HG03575 (cell line): Measurements from ENCODE around the gene MAP1B.
"Not testable (repeated sequence)": the region's sequence is repeated elsewhere in the genome, so short reads cannot be mapped to it uniquely, and the experiment has no call there.

Source experiments
- ATAC-seq: cut with Tn5 transposase; IDR thresholded peaks from one replicate; pipeline ENCODE4 v1.9.1; 2021; ENCODE audit not compliant: unreplicated experiment, insufficient number of reproducible peaks, low FRiP score; ENCODE audit errors: extremely low read depth

The MAP1B gene

GRCh38 chr5:72107131-72107900, at the start of gene MAP1B:
Gene MAP1B, plus strand, starts transcription at chr5:72107475. Its CDS starts 57 bp downstream, at chr5:72107532.
- ATAC-seq: no peak

DNA sequence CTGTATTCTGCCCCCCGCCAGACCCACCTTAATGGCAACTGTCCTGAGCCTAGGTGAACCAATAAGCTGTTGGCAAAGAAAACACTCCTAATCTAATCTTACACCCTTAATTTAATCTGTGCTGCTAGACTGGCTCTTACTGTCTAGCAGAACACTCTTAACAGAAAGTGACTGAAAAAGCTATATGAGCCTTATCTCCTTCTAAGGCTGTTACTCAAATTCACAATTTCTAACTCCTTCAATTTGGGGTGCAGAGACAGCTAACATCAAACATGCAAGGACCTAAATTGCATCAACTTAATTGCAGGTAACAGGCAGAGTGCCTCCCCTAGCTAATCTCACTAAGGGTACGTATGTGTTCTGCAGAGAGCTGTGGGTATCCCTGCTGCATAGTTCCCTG, 49.5 kb upstream of the MAP1B start:
- no peak for ATAC-seq

- ATAC-seq: no peak
These were observed 44.0 kb upstream of the MAP1B start for GRCh38 chr5:72063219-72063819.

DNA sequence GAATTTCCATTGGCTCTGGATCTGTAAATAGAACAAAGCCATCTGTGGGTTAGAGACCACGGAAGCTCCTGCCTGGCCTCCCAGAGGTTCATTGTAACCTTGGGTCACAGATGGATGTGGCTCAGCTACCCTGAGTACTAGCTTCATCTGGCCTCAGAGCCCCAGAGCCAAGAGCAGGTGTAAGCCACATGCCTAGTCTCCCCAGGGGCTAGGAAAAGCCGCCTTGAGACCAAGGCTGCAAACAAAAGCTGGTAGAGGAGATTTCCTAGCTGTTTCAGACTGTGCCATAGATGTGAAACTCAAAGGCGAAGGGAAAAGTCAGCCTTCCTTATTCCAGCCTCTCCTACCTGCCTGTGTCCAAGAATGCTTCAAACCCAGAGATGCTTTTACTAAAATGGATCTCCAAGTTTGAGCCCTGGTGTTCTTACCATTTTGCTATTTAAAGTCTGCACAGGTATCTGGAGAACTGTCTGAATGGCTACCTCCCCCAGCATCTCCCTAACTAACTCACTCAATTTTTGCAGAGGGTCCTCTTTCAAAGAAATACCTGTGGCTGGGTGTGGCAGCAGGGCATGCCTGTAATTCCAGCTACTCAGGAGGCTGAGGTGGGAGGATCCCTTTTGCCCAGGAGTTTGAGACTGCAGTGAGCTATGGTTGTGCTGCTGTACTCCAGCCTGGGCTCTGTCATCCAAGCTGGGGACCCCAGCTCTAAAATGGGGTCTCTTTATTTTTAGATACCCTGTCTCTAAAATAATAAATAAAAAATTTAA, 42.3 kb upstream of the MAP1B start:
- no peak for ATAC-seq

DNA sequence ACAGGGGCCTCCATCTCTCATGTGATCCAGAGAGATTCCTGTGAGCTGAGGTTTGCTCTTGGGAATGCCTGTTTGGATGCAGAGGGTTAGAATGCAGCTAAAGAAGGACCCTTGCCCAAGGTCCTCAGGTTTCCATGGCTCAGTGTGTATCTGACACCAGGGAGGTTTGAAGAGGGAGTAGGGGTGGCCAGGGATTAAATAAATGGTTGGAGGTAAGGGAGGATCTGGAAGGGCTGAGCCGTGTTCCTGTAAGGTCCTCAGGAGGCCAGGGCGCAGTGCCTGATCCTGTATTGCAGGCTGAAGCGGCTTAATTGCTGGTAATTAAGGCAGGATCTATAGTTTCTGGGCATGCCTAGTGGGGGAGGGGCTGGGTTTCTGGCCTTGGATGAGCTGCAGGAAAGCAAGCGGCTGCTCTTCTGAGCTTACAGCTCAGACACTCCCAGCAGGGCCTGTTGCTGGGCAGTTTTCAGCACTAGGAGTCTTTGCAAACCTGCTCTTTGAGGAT, 41.5 kb upstream of the MAP1B start:
- no peak for ATAC-seq

DNA sequence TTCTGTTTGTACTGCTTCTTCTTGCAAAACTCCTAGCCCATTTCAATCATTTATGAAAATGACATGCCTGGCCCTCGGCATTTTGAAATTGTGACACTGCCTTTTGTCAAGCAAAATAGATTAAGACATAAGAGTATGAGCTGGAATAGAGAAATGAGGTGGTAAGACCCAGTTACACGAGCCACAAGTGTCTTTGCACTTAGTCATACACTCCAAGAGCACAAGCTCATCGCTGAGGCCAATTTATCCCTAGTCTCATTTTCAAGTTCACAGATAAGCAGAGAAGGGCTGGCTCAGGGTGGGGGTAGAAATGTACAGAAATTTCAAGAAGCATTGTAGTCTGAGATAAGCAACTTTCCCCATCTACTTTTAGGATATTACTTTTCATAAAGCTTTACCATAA, 40.6 kb upstream of the MAP1B start:
- no peak for ATAC-seq

DNA sequence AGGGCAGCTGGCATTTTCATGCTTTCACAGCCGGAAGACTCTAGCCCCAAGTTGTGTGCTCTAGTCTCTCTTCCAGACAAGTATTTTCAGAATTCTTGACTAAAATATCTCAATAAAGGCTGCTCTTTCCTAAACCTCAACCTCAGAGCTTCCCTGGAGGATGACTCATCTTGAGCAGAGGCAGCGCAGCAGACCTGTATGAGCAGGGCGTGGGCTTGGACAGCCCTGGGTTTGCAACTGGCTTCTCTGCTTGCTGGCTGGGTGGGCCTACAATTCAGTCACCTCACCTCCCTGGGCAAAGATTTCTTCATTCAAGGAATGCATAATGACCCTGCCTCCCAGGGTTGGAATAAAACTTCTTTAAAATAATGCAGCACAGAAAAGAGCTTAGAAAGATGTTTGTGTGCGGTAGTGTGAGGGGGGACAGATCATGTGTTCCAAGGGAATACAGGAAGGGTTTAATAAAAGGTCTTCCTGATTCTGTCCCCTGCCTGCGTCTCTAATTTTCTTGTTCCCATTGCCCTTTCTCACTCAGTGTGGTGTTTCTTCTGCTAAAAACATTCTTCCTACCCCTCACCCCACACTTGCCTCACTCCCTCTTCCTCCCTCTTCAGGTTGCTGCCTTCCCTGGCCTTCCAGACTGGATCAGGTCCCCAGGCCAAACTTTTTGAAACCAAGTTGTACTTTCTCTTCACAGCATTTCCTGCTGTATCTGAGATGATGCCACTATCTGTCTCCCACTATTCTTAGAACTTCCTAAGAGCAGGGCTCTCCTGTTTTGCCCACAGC, 39.4 kb upstream of the MAP1B start:
- no peak for ATAC-seq

DNA sequence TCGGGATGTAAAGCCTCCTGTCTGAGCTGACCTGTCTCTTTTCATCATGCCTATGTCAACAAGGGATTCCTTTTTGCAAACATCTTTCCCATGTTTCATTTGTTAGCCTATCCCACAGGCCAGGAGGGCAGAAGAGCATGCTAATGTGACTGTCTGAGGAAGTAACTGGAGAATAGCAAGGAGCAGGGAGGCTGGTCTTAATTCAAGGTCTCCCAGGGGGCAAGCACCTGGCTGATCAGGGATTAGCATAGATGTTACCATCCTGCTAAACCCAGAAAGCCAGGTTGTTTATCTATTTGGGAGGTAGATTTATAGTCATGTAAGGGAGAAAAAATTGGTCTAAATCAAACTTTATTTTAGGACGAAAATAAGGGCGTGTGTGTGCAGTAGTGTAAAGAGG, 36.7 kb upstream of the MAP1B start:
- no peak for ATAC-seq

- no peak for ATAC-seq
These were observed 35.4 kb upstream of the MAP1B start for GRCh38 chr5:72071906-72072305.

- no peak for ATAC-seq
These were observed 33.0 kb upstream of the MAP1B start for GRCh38 chr5:72074251-72074650.

- ATAC-seq: no peak
These were observed 31.8 kb upstream of the MAP1B start for GRCh38 chr5:72075461-72075860.

DNA sequence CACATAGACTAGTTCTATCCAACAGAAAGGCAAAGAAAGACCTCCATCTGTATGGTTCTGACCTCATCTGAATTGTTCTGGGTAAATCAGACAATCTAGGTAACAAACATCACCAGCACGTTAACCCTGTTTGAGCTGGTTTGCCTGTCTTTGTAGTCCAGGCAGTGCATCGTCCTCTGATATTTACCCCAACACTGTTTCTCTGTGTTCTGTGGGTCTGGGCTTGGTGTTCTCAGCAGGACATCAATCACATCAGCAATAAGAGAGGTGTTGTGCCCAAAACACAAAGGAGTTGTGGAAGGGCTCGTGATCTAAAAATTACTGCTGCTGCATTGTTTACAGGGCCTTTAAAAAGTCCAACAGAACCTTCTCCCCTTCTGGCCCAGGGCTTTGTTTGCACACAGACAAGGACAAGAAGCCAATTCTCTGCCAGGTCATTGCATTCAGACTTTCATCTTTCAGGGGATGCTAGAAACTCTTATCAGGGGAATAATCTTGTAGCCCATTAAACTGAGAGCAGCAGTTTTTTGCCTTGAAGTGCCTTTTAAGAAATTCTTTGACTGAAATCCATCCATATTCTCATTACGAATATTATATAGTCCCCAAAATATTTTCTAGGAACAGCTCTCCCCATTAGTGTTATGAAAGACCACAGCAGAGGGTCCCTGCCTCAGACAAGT, 30.5 kb upstream of the MAP1B start:
- ATAC-seq: no peak

DNA sequence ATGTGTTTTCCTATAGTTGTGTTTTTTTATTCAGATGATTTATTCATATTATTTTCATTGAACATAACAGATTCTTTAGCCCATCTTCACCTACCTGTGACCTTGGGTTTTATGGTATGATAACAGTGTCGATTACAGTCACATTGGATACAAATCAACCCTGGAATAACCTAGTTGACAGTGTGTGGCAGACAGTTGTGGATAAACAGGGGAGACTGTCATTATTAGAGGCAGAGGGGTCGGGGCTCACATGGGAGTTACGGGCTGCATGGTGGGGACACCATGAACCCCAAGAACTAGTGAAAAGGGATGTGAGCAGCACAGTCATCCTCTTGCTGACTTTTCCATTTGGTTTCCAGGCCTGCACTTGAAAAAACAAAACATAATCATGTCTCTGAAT, 29.9 kb upstream of the MAP1B start:
- ATAC-seq: no peak

DNA sequence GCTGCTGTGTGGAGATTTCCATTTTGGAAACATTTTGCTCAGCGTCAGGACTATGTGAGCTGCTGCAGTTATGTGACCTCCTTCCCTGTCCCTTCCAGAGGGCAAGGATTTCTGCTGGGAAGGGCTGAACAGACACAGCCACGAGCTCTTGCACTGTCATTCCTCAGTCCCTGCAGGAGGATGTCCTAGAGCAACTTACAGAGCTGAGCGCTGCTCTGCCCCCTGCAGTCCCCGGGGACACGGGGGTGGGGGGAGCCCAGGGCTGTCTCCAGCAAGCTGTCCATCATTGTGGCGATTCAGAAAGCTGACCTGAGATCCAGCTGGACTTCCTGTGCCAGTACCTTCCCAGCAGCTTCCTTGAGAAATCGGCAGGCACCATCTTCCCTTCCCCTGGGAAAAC, 28.0 kb upstream of the MAP1B start:
- no peak for ATAC-seq

- ATAC-seq: no peak
These were observed 25.2 kb upstream of the MAP1B start for GRCh38 chr5:72082048-72082447.

- no peak for ATAC-seq
These were observed 22.4 kb upstream of the MAP1B start for GRCh38 chr5:72084876-72085275.

GRCh38 chr5:72085319-72085718, 22.0 kb upstream of the MAP1B start:
- no peak for ATAC-seq

DNA sequence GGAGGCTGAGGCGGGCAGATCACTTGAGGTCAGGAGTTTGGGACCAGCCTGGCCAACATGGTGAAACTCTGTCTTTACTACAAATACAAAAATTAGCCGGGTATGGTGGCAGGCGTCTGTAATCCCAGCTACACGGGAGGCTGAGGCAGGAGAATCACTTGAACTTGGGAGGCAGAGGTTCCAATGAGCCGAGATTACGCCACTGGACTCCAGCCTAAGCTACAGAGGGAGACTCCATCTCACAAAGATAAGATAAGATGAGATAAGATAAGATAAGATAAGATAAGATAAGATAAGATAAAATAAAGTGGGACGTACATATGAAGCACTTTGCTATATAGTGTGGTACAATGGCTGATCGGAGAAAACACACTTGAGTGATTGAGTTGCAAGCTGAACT, 17.6 kb upstream of the MAP1B start:
- not testable (repeated sequence) for ATAC-seq

DNA sequence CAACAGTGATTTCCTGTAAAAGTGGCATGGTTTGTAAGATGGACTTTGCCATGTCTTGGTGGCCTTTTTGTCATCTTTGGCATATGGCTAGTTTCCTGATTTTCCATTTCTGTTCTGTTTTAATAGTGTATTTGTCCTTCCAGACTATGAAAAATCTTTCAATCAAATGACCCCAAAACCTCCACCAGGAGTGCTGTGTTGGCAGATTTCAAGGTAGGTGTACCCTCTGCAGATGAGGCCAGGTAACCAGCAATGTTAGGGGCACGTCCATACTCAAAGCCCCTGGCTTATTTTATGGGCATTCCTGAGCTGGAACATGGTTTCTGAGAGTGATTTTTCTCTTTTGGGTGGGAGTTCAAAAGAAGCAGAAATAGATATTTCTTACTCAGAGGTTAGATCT, 15.2 kb upstream of the MAP1B start:
- ATAC-seq: no peak
